Measurements from ENCODE around the gene PRKCH. TPM values are rescaled to one million over a fixed set of nuclear protein-coding genes. Genes with fewer than 3 reads are reported as not detected.

Gene PRKCH
- total RNA-seq, 4 donors from 2014 or later: 49.5 to 147 (median 59.2) TPM

GRCh38 chr14:61329478-61330051, 8.2 kb downstream of the PRKCH start:
- peak overlapping the region; percentile 24 for H3K27ac ChIP-seq
- H3K4me3 ChIP-seq: no peak overlapping the region
- TF ChIP-seq POLR2A (IDR thresholded peaks at IDR 0.05) (no peak), CTCF (IDR thresholded peaks at IDR 0.05) (no peak), EP300 (IDR thresholded peaks at IDR 0.05) (no peak), POLR2AphosphoS5 (IDR thresholded peaks at IDR 0.05) (no peak)
- 86% methylated on average over 8 of the region's 8 CpGs for WGBS
- DNase-seq (ENCODE audit: low spot score in 2 of 2): no peak
- H3K36me3 ChIP-seq: no peaks in the 10 kb centered on the region
- H3K9me3 ChIP-seq: no peaks in the 10 kb centered on the region
- peaks cover 34% of the 10 kb centered on the region for H3K4me1 ChIP-seq
- no peaks in the 10 kb centered on the region for H3K27me3 ChIP-seq

GRCh38 chr14:61330511-61330910, 9.1 kb downstream of the PRKCH start:
- Histone ChIP-seq H3K36me3 (no peaks in the 10 kb centered on the region), H3K9me3 (no peaks in the 10 kb centered on the region), H3K4me1 (peaks cover 34% of the 10 kb centered on the region), H3K27me3 (no peaks in the 10 kb centered on the region), H3K27ac (no peak overlapping the region), H3K4me3 (no peak overlapping the region)
- TF ChIP-seq POLR2AphosphoS5 (IDR thresholded peaks at IDR 0.05) (no peak), POLR2A (IDR thresholded peaks at IDR 0.05) (no peak), EP300 (IDR thresholded peaks at IDR 0.05) (no peak), CTCF (IDR thresholded peaks at IDR 0.05) (no peak)
- 82% methylated on average over 1 of the region's 1 CpG for WGBS
- DNase-seq (ENCODE audit: low spot score in 2 of 2): no peak

GRCh38 chr14:61331992-61332657, 10.7 kb downstream of the PRKCH start:
- H3K4me1 ChIP-seq: peaks cover 27% of the 10 kb centered on the region
- no peak overlapping the region for H3K27ac ChIP-seq
- no peaks in the 10 kb centered on the region for H3K9me3 ChIP-seq
- no peak overlapping the region for H3K4me3 ChIP-seq
- TF ChIP-seq POLR2AphosphoS5 (IDR thresholded peaks at IDR 0.05) (no peak), POLR2A (IDR thresholded peaks at IDR 0.05) (no peak), CTCF (IDR thresholded peaks at IDR 0.05) (no peak)
- no peaks in the 10 kb centered on the region for H3K27me3 ChIP-seq
- 72% methylated on average over 4 of the region's 4 CpGs for WGBS
- DNase-seq (ENCODE audit: low spot score in 2 of 2): no peak
- no peaks in the 10 kb centered on the region for H3K36me3 ChIP-seq

- no peaks in the 10 kb centered on the region for H3K9me3 ChIP-seq
- H3K27me3 ChIP-seq: no peaks in the 10 kb centered on the region
- 90% methylated on average over 8 of the region's 8 CpGs for WGBS
- no peak for DNase-seq (ENCODE audit: low spot score in 2 of 2)
- H3K36me3 ChIP-seq: no peaks in the 10 kb centered on the region
- H3K27ac ChIP-seq: no peak overlapping the region
- H3K4me1 ChIP-seq: peaks cover 22% of the 10 kb centered on the region
- no peak overlapping the region for H3K4me3 ChIP-seq
- no peak for TF ChIP-seq POLR2A (IDR thresholded peaks at IDR 0.05)
- no peak for TF ChIP-seq POLR2AphosphoS5 (IDR thresholded peaks at IDR 0.05)
- no peak for TF ChIP-seq EP300 (IDR thresholded peaks at IDR 0.05)
- no peak for TF ChIP-seq CTCF (IDR thresholded peaks at IDR 0.05)
Measured at GRCh38 chr14:61332658-61333029, 11.3 kb downstream of the PRKCH start.

GRCh38 chr14:61333087-61333486, 11.7 kb downstream of the PRKCH start:
- Histone ChIP-seq H3K4me1 (peaks cover 21% of the 10 kb centered on the region), H3K27ac (no peak overlapping the region)

More at GRCh38 chr14:61333087-61333486, 11.7 kb downstream of the PRKCH start:
- H3K9me3 ChIP-seq: no peaks in the 10 kb centered on the region
- no peak overlapping the region for H3K4me3 ChIP-seq
- no peaks in the 10 kb centered on the region for H3K27me3 ChIP-seq
- H3K36me3 ChIP-seq: no peaks in the 10 kb centered on the region
- DNase-seq (ENCODE audit: low spot score in 2 of 2): no peak
- WGBS: 88% methylated on average over 1 of the region's 1 CpG
- TF ChIP-seq CTCF (IDR thresholded peaks at IDR 0.05) (no peak), EP300 (IDR thresholded peaks at IDR 0.05) (no peak), POLR2AphosphoS5 (IDR thresholded peaks at IDR 0.05) (no peak), POLR2A (IDR thresholded peaks at IDR 0.05) (no peak)
